Activated T-cell treated with anti-CD3 and anti-CD28 coated beads, Interleukin-2, amount 50 U/mL, for 48 hours (primary cell): ENCODE results near the gene SKI.
A peak's percentile ranks its signal among the peaks of the same experiment; 100 is the strongest.
"Not testable (repeated sequence)": the region's sequence is repeated elsewhere in the genome, so short reads cannot be mapped to it uniquely, and the experiment has no call there.

Source experiments
- DNase-seq, 2 experiments: peaks; one replicate each; pipeline ENCODE4 v3.0.0-alpha.2; 2020

Gene SKI

DNA sequence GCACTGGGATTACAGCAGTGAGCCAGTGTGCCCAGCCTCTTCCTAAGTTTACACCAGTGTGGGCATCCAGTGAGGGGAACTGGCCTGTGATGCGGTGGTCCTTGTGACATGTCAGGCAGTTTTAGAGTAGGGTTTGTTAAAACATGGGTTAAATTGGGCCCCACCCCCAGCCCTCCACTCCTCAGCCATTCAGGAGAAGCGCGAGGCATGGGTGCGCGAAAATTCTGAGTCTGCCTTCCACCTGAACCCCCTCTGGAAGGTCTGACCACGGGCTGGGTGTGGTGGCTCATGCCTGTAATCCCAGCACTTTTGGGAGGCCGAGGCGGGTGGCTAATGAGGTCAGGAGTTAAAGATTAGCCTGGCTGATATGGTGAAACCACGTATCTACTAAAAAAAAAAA is 51.7 kb downstream of the SKI start:
- no peak for DNase-seq

DNA sequence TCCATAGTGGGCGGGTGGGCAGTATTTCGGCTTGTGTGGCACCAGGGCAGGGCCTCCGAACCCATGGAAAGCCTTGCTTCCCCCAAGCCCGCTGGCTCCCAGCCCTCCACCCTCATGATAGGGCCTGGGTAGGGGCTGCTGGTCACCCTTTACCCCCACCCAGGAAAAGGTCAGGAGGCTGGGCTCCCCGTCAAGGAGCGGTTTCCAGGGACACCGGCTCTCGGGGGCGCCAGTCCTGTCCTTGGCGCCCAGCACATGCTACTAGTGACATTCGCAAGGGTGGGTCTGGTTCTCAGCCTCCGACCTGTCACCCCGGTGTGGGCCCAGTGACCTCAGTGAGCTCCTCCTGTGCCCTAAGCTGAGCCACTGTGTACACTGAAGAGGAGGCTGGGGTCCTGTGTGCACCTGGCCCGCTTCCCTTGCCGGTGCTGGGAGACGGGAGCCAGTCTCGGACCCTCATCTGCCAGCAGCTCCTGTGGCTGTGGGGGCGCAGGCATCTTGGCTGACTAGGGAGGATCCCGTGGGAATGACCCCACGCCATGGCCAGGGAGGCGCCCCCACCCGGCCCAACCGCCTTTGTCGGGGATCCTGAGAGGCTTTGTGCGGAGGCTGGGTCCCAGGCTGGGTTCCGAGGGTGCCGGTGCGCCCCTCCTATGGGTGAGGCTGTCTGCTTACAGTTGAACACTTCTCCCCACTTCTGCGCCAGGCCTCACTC is 54.6 kb downstream of the SKI start:
- DNase-seq = no peak

DNA sequence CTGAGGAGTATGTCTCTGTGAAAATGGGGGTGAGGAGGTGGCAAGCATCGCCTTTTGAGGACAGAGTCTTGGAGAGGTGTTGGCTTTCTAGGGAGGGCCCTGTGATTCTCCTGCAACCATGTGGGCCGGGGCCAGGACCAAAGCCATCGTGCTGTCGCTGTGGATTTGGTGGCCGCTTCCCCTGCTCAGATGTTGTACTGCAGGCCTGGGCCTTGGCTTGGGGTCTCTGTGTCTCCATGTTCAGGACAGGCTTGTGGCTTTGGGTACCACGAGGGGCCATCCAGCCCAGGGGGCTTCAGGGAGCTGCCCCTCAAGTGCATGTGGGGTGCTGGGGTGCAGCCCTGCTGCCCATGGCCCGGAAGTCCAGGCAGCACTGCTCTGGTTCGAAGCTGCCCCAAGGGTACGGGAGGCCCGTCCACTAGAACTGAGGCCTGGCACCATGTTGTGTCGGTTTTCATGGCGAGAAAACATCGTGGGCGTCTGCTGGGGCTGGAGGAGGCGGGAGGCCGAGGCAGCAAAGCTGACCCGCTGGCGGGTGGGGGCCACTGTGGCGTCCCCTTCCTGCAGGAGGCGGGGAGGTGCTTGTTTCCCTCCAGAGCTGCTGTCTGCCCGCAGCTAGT is 55.4 kb downstream of the SKI start:
- DNase-seq = no peak

DNA sequence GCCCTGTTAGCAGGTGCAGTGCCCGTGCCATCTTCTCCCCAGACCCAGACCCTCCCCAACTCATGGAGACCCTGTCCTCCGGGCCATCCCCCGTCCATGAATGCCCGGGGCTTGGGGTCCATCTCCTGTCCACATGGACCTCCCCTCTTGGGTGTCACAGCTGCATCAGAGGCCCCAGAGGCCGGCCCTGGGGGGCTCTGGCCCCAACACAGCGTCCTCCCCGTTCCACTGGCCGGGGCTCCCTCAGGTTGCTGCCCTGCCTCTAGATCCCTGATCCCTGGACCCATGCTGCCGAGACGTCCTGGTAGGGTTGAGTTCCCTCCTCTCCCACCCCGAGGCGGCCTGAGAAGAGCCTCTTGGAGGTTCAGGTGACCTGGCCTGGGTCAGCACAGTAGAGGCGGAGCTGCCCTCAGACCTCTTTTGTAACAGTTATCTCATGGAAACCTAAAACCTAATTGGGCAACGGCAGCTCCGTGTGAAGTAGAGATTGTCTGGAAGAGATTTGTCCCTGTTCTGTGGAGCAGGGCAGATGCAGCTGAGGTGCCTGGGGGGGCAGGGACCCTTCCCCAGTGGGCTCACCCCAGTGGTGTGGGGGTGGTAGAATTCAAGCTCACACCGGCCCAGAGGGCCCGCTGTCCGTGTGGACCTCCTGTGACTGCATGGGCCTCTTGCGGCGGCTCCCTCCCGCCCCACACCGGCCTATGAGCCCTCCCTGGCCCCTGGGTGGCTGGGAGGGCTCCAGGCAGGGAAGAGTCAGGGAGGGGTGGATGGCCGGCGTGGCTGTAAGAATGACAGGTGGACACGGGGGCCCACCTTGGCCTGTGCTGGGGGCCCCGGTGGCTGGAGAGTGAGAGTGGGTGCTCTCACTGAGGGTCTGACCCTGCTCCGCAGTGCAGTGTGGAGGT is 56.1 kb downstream of the SKI start:
- no peak for DNase-seq

DNA sequence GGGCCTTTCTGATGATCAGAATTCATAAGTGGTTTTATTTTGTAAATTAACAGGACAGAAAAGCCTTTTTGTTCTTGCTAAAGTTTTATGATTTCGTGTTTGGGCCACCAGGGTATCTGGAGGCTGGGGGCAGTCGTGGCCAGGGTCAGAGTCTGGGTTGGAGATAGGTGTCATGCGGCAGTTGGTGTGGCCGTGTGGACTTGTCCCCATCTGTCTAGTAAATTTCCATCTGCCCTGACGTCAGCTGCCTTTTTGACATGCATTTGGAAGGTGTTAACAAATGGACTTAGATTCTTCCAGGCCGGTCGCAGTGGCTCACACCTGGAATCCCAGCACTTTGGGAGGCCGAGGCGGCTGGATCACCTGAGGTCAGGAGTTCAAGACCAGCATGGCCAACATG is 56.8 kb downstream of the SKI start:
- no peak for DNase-seq

DNA sequence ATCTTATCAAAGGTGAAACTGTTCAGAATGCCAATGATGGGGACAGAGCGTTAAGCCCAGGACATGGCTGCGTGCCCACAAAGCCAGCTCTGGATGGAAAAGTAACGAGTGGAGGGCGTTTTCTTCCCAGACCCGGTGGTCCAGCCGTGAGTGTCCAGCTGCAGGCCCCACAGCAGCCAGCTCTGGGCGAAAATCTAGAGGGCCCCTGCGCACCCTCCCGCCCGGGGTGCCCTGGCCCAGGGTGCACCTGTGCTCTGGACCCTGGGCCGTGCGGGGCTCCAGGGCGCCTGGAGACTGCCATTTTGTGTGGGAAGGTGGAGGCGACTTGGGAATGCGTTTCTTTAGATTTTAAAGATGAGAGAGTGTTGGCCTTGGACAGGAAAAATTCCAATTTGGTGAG is 58.8 kb downstream of the SKI start:
- no peak for DNase-seq

DNA sequence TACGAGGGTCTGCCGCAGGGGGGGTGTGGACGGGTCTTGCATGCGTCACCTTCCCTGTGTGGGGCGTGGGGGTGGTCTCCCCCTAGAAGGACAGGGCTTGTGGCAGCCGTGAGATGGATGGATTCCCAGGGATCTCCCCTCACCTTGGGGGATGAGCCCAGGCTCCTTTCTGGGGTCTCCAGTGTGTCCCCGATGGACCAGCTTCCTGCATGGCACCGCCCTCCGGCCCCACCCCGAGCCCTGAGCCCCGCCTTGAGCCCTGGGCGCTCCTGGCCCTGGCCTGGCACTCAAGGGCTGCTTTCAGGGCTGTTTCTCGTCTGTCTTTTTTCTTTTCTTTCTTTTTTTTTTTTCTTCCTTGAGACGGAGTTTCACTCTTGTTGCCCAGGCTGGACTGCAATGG is 59.5 kb downstream of the SKI start:
- DNase-seq = no peak

DNA sequence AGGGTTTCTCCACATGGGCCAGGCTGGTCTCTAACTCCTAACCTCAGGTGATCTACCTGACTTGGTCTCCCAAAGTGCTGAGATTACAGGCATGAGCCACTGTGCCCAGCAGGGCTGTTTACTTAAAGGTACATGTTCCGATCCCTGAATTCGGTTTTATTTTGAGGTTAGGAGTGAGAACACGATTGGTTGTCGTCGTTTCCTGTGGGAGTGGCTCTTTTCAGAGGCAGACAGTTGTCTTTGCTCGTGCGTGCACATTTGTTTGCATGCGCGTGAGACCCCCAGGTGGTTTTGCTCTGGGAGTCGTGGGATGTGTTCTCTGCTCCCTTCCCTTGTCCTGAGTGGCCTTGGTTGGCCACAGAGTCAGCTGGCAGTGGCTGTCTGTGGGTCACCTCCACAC is 60.2 kb downstream of the SKI start:
- DNase-seq = no peak

DNA sequence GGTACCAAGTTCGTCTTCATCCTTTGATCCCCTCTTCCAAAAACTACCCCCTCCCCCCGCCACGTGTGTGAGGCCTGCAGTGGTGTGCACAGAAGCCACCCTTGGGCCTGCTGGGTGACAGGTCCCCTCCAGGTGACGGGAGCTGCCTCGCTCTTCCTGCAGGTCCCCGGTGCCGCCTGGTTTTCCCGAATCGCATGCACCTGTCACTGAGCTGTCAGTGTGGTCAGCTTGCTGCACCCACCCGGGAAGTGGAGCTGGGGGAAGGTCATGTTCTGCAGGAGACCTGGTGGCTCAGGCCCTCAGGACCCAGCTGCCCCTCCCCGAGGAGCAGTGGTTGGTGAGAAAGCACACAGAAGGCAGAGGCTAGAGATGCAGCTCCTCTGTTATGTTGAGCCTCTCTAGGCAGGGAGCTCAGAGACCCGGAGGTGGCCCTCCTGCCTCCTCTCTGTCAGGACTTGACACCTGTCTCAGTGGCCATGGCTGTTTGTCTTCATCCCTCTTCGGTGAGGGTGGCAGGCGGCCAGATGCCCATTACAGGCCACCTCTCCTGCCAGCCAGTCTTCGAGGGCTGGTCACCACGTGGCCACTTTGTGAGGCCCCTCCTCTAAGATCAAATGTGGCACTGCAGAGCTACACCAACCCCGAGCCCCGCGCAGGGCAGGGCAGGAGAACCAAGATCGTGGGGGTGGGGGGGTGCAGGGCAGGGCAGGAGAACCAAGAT is 60.9 kb downstream of the SKI start:
- no peak for DNase-seq

DNA sequence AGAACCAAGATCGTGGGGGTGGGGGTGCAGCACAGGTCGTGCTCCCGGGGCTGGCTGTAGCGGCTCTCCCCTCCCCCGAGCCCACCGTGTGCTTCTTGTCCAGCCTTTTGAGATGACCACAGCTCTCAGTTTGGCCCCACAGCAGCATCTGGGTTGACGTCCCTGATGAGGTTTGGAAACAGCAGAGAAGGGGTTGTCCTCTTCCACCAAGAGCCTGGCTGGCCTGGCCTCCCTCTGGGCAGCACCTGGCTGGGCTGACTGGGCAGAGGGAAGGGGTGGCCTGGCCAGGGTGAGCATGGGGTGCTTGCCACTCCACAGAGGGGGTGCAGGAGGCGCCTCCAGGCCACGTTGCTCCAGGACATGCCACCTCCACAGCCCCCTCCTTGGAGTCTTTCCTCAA is 61.5 kb downstream of the SKI start:
- DNase-seq = no peak

DNA sequence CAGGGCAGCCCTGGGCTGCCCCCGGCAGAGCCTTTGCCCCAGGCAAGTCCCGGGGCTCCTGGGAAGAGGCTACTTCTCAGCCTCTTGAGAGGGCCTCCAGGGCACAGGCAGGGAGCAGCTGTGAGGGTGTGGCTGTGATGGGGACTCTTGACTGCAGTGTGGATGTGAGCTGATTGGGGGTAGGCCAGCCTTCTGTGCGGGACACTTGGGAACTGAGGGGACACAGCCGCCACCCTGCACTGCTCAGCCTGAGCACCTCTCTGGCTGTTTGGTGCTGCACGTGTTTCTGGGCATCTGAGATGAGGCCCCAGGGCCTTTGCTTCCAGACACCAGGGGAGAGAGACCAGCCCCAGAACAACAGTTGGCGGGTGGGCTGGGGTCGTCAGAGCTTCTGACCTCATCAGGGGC is 62.1 kb downstream of the SKI start:
- DNase-seq = no peak

DNA sequence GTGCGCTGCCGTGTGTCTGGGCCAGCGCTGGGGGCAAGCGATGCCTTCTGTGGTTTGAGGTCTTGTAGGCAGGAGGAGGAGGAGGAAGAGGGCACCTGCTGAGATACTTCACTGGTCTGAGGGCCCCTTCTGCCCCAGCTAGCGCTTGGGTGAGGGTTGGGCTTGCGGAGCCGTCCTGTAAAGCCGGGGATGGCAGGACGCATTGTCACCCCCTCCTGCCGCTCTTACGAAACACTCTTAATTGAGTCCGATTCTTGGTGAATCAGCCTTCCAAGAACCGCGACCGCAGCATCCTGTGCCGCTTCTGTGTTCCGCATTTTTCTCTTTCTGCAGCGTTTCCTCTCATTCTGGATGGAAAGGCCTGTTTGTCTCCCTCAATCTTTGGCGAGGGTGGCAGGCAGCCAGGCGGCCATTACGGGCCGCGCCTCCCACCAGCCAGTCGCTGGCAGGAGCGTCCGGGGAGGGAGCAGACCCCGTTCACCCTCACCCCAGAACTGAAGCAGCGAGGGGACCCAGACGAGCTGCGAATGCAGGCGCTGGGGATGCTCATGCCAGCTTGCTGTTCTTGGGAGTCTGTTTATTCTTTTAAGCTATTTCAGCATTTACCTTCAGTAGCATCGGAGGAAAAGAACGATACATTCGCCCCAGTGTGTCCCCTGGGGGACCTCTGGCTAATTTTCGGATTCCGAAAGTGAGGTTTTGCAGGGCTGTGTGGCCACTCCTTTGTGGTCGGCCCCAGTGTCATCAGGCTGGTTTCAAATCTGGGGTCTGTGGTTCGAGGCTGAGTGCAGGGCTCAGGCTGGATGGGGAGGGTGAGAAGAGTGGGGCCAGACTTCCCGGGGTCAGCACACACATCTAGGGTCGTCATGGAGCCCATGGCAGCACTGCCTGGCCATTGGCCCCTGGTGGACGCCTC is 62.7 kb downstream of the SKI start:
- peak; percentile 87 to 89 for DNase-seq

DNA sequence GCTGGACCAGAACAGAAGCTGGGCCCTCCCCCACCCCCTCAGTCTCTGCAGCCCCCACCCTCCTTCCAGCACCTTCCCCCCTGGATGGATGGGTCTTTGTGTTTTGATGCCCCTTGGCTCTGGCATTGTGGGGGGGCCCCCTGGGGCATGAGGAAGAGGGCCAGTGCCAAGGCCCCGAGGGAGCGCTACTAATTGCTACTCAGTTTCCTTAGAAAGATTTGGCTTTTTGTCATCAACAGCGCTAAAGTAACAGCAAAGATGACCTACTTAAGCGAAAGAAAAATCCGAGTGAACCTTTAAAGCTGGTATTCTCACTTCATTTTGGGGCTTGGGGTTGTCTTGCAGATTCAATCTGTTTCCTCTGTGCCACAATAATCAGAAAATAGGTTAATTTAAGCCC is 63.5 kb downstream of the SKI start:
- DNase-seq = no peak

DNA sequence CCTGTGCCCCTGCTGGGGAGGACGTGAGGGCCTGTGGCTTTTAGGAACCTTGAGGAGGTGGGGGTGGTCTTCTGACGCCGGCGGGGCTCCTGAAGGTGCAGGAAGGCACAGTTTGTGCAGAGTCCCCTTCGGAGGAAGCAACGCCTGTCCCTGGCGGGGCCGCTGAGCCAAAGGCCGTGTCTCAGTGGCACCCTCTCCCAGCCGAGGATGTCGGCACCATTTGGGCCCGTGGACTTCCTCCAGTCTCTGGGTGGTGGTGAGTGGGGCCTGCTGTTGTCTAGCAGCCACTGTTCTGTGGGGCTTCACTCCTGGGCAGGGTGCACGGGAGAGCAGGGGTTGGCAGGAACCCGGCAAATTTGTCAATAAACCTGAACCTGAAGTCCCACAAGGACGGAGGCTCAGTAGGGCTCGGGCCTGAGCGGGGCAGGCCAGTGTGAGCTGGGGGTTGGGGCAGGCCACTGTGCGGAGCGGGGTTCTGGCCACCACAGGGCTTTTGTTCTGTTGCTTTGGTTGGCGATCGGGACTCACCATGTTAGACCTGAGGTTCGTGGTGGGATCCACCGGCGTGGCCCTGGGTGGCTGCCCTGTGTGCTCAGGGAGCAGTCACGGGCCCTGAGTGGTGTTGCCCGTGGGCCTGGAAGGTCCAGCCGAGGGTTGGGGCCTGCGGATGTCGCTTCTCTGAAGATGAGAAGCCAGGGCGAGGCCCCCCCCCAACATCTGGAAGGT is 64.8 kb downstream of the SKI start:
- DNase-seq = no peak

DNA sequence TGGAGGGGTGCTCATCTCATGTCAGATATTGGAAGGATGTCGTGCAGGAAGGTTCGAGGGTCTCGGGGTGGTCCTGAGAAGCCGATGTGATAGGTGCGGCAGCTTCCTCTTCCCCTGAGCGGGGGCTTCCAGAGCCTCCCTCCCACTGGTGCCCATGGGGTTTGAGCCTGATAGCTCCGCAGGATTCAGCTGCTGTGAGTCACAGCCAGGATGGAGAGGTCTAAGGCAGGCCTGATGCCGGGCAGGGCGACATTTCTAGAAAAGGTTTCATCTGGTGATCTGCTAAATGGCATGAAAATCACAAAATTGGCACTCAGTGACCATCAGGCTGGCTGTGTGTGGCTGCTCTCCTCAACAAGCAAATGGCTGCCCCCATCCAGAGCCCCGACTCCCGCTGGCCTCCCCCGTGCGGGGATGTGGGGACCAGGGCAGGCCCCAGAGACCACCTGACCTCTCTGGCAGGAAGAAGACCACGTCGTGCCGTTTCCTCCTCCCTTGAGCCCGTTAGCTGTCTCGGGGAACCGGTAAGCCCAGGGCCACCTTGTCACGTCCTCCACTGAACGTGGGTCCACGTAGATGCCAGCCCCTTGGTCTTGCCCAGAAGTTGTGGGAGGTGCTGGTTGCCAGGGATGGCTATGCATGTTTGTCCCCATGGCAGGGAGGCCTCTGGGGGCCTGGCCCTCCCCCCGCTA is 66.1 kb downstream of the SKI start:
- DNase-seq = no peak

DNA sequence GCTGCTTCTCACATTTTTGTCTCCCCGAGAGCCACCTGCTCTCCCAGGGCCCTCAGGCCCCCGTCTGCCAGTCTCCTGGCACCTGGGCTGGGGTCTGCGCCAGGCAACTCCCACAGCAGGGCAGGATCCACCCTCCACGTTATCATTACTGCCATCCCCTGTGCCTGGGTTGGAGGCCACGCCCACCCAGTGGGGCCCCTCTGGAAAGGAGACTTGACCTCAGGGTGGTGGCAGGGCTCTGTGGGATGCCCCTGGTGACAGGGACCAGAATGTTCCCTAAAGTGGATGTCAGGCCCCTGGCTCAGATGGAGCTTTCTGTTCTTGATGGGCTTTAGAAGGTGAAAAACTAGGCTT is 66.6 kb downstream of the SKI start:
- DNase-seq = no peak

DNA sequence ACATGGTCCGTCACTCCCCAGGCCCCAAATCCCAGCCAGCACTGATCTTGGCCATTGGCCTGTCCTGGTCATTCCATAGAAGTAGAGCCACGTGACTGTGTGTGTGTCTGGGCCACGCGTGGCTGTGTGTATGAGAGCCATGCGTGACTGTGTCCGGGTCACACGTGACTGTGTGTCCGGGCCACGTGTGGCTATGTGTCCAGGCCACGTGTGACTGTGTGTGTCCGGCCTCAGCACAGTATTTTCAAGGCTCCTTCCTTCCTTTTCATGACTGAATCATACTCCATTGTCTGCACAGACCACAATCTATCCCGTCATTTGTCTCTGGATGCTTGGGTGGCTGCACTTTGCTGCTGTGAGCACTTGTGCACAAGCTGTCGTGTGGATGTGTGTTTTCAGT is 67.4 kb downstream of the SKI start:
- no peak for DNase-seq

DNA sequence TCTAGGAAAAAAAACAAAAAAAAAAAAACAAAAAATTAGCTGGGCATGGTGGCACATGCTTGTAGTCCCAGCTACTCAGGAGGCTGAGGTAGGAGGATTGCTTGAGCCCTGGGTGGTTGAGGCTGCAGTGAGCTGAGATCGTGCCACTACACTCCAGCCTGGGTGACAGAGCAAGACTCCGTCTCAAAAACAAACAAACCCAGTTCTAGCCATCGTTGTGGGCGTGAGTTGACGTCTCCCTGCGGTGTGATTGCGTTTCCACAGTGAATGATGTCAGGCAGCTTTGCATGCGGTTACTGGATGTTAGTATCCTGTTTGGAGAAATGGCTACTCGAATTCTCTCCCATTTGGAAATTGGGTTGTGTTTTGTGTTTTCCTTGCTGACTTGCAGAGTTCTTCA is 68.1 kb downstream of the SKI start:
- DNase-seq = not testable (repeated sequence)

DNA sequence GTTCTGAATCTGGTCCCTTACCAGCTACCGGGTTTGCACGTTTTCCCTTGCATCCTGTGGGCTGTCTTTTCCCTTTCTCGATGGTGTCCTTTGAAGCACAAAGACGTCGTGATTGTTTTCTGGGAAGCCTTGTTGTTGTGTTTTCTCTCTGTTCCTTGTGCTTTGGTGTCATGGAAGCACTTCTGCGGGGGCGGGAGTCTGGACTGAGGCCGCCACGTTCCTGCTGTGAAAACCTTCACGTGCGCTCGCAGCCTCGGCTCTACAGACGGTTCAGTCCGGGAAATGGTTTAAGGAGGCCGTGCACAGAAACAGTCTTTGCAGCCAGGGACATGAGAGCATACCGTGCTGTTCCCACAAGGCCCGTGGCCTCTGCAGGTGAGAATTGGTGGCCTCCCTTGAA is 68.5 kb downstream of the SKI start:
- no peak for DNase-seq

DNA sequence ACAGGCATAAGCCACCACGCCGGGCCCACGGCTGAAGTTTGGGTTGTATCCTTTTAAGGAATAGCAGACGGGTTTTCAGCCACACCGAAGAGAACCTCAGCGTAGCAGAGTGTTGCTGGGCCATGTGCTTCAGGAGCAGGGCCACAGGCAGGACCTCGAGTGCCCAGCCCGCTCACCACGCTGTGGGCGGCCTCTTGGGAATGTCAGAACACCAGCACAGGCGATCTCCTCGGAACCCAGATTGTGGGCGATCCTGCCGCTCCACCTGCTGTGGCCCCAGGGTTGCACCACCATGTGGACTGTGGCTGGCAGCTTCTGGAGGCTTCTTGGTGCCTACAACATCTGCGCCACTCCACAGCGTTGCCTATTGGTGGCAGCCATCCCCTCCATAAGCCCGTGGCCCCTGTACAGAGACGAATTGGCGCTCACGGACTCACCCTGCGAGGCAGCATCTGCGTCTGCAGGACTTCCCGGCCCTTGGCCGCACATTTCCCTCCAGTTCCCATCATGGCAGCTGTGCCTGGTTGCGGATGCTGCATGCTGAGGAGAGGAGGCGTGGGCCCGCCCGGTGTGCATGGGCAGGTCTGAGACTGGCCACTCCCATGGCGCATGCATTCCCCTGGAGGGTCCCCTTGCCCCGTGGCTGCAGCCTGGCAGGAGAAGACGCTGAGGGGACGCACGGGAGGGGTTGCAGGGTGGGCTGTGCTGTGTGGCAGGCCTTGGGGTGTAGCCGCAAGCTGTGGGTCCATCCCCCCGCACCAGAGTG is 69.3 kb downstream of the SKI start:
- DNase-seq = no peak
